Keratinocyte (primary cell): ENCODE results near the gene RERE. TPM values are rescaled to one million over a fixed set of nuclear protein-coding genes. Genes with fewer than 3 reads are reported as not detected.

Source experiments
- DNase-seq: peaks from one replicate; pipeline ENCODE4 v3.0.0-alpha.2; 2011; ENCODE audit warnings: low read depth, missing footprints, low spot score
- FAIRE-seq: peaks from 2 replicates; lab custom pipeline; 2011; peaks lifted over from hg19 to GRCh38; lab: Jason Lieb, UNC
- H2AFZ ChIP-seq: 2 replicates; pipeline ENCODE4 v1.6.0; 2012; ENCODE audit warnings: low read length, control low read depth, inconsistent platforms; ENCODE audit not compliant: control insufficient read depth
- H3K27ac ChIP-seq: 2 replicates; pipeline ENCODE4 v1.5.1; 2011; ENCODE audit warnings: low read length; ENCODE audit not compliant: control insufficient read depth, insufficient read depth
- H3K27me3 ChIP-seq: 3 replicates; pipeline ENCODE4 v1.6.0; 2011; ENCODE audit warnings: low read length; ENCODE audit not compliant: control insufficient read depth, insufficient read depth; ENCODE audit errors: extremely low read depth
- H3K36me3 ChIP-seq, 2 experiments: 2 replicates in 1 of 2; 3 replicates in 1 of 2; pipeline ENCODE4 v1.5.1; 2011; ENCODE audit warnings: low read length in 2 of 2, mild to moderate bottlenecking in 1 of 2; ENCODE audit not compliant: control insufficient read depth in 2 of 2, insufficient read depth in 2 of 2; ENCODE audit errors: extremely low read depth in 1 of 2
- H3K4me1 ChIP-seq: 3 replicates; pipeline ENCODE4 v1.5.1; 2011; ENCODE audit warnings: low read length; ENCODE audit not compliant: control insufficient read depth, insufficient read depth; ENCODE audit errors: extremely low read depth
- H3K4me2 ChIP-seq: 3 replicates; pipeline ENCODE4 v1.6.0; 2011; ENCODE audit warnings: low read depth, low read length; ENCODE audit not compliant: control insufficient read depth, insufficient read depth; ENCODE audit errors: extremely low read depth
- H3K4me3 ChIP-seq, 3 experiments: fragments of 200-600 bp in 1 of 3; sonication (generic) in 1 of 3; 2 replicates in 2 of 3; 3 replicates in 1 of 3; pipeline ENCODE4 v1.5.1; 2011 to 2016; ENCODE audit warnings: low read length in 3 of 3, mild to moderate bottlenecking in 3 of 3, control low read depth in 2 of 3, inconsistent platforms in 1 of 3, low read depth in 1 of 3, mixed read lengths in 1 of 3, mixed run types in 1 of 3, moderate library complexity in 1 of 3; ENCODE audit not compliant: control insufficient read depth in 2 of 3, insufficient read depth in 2 of 3; ENCODE audit errors: extremely low read depth in 1 of 3
- H3K79me2 ChIP-seq: 2 replicates; pipeline ENCODE4 v1.6.0; 2012; ENCODE audit warnings: low read length; ENCODE audit not compliant: control insufficient read depth, insufficient read depth
- H3K9ac ChIP-seq: 3 replicates; pipeline ENCODE4 v1.6.0; 2011; ENCODE audit warnings: low read length; ENCODE audit not compliant: control insufficient read depth, insufficient read depth; ENCODE audit errors: extremely low read depth
- H3K9me1 ChIP-seq: 3 replicates; pipeline ENCODE4 v1.6.0; 2011; ENCODE audit warnings: low read length; ENCODE audit not compliant: control insufficient read depth, insufficient read depth; ENCODE audit errors: extremely low read depth
- H3K9me3 ChIP-seq: 2 replicates; pipeline ENCODE4 v1.5.1; 2012; ENCODE audit warnings: low read depth, low read length; ENCODE audit not compliant: control insufficient read depth
- H4K20me1 ChIP-seq: 3 replicates; pipeline ENCODE4 v1.6.0; 2011; ENCODE audit warnings: low read length; ENCODE audit not compliant: control insufficient read depth, insufficient read depth; ENCODE audit errors: extremely low read depth
- EZH2 ChIP-seq: IDR thresholded peaks from one replicate; pipeline ENCODE4 v1.6.1; 2012; ENCODE audit warnings: inconsistent platforms, mild to moderate bottlenecking, low read length, moderate library complexity
- dilution Hi-C: fragments of 300-500 bp; cut with MboI; formaldehyde crosslinking; loops from one replicate; pipeline ENCODE4 v1.7.0; 2020; ENCODE audit warnings: low sequenced_read_pairs; ENCODE audit not compliant: extremely low pct_ligation_motif_present
- polyA plus RNA-seq, 5 experiments: library from polyadenylated mRNA; depleted of rRNA in 3 of 5; stranded (reverse) in 3 of 5; stranded (forward) in 1 of 5; unstranded in 1 of 5; fragments of >200 nt; gene quantifications; 1 replicate in 1 of 5; 2 replicates in 3 of 5; 3 replicates in 1 of 5; pipeline versions ENCODE4 v1.2.1 to v1.2.3, GENCODE V29; 2011 to 2012; ENCODE audit warnings: missing spikeins in 2 of 5, low read depth in 1 of 5, low replicate concordance in 1 of 5
- TF ChIP-seq, protein P1 (sequence below), 3 experiments: IDR thresholded peaks in 1 of 3; conservative IDR thresholded peaks in 1 of 3; optimal IDR thresholded peaks in 1 of 3; 2 replicates in 2 of 3; 3 replicates in 1 of 3; pipeline versions ENCODE3 to v1.5.1; 2011; ENCODE audit warnings: low read length in 3 of 3, mild to moderate bottlenecking in 3 of 3, moderate library complexity in 2 of 3, control low read depth in 1 of 3, inconsistent platforms in 1 of 3; ENCODE audit not compliant: insufficient read depth in 2 of 3; ENCODE audit errors: extremely low read depth in 1 of 3

RERE gene
- polyA plus RNA-seq, 1 donor (not counting 4 experiments of a cell fraction or from before 2014, with no cell fraction given): 3.8 TPM

DNA sequence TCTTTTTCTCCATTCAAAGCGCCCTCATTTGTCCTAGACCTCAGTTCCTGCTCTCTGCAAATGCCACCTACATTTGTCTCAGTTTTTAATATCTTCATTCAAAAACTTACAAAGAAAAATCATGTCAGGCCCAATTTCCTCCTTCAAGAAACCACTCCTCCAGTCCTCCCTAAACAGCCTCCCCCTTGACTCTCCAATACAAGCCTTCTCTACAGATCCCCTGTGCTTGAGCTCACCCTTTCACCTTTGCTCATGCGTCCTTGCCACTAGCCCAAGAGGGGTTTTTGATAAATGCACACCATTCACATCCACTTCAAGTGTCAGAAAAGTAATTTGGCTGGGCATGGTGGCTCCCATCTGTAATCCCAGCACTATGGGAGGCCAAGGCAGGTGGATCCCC, 140.6 kb downstream of the RERE start:
- no peak for FAIRE-seq
- Histone ChIP-seq H3K36me3 (no peaks in the 10 kb centered on the region), H3K27me3 (no peaks in the 10 kb centered on the region), H3K9me3 (no peaks in the 10 kb centered on the region), H2AFZ (no peak overlapping the region), H3K4me3 (no peak overlapping the region), H3K4me2 (no peak overlapping the region), H3K4me1 (peaks cover 12% of the 10 kb centered on the region), H3K9me1 (no peaks in the 10 kb centered on the region), H3K27ac (no peak overlapping the region), H3K9ac (no peak overlapping the region), H3K79me2 (peaks cover 17% of the 10 kb centered on the region), H4K20me1 (no peaks in the 10 kb centered on the region)
- dilution Hi-C loops: no loop called here
- TF ChIP-seq EZH2: no peak
- TF ChIP-seq, protein P1, sequence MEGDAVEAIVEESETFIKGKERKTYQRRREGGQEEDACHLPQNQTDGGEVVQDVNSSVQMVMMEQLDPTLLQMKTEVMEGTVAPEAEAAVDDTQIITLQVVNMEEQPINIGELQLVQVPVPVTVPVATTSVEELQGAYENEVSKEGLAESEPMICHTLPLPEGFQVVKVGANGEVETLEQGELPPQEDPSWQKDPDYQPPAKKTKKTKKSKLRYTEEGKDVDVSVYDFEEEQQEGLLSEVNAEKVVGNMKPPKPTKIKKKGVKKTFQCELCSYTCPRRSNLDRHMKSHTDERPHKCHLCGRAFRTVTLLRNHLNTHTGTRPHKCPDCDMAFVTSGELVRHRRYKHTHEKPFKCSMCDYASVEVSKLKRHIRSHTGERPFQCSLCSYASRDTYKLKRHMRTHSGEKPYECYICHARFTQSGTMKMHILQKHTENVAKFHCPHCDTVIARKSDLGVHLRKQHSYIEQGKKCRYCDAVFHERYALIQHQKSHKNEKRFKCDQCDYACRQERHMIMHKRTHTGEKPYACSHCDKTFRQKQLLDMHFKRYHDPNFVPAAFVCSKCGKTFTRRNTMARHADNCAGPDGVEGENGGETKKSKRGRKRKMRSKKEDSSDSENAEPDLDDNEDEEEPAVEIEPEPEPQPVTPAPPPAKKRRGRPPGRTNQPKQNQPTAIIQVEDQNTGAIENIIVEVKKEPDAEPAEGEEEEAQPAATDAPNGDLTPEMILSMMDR (optimal IDR thresholded peaks at IDR 0.05 in 1 of 3, IDR thresholded peaks at IDR 0.05 in 1 of 3, conservative IDR thresholded peaks at IDR 0.05 in 1 of 3; ENCODE audit: extremely low read depth in 1 of 3, insufficient read depth in 2 of 3, low read length in 3 of 3): no peak
- DNase-seq: no peak

DNA sequence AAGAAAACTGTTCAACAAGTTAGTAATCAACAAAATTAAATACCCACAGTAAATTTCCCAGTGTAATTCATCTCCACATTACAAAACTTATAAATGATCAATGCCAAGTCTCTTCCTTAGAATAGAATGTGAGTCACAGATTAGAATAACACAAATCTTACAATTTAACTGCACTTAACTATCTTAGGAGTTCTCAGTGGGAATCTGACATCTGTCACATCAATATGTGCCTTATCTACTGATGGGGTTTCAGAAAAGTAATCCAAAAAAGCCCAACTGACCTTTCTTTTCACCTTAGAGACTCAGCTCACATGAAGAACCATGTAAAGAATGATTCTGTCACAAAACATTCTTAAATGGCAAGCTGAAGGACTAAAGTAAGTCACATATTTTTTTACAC, 141.4 kb downstream of the RERE start:
- Histone ChIP-seq H3K9me1 (no peaks in the 10 kb centered on the region), H3K27ac (no peak overlapping the region), H3K36me3 (no peaks in the 10 kb centered on the region), H3K4me3 (no peak overlapping the region), H3K9me3 (no peaks in the 10 kb centered on the region), H2AFZ (no peak overlapping the region), H3K4me1 (peaks cover 15% of the 10 kb centered on the region), H4K20me1 (no peaks in the 10 kb centered on the region), H3K9ac (no peak overlapping the region), H3K4me2 (no peak overlapping the region), H3K27me3 (no peaks in the 10 kb centered on the region), H3K79me2 (peaks cover 17% of the 10 kb centered on the region)
- DNase-seq (no peak), FAIRE-seq (no peak)
- no peak for TF ChIP-seq EZH2
- TF ChIP-seq, protein P1 (optimal IDR thresholded peaks at IDR 0.05 in 1 of 3, IDR thresholded peaks at IDR 0.05 in 1 of 3, conservative IDR thresholded peaks at IDR 0.05 in 1 of 3; ENCODE audit: extremely low read depth in 1 of 3, insufficient read depth in 2 of 3, low read length in 3 of 3): no peak
- dilution Hi-C loops: no loop called here
